Left cardiac atrium (tissue), 4 donors: ENCODE results near the gene NNMT. TPM values are rescaled to one million over a fixed set of nuclear protein-coding genes. Genes with fewer than 3 reads are reported as not detected.

Source experiments
- ATAC-seq, 2 donors: fragments of 200-7000 bp; cut with Tn5 transposase; one replicate each; pipeline ENCODE4 v1.9.1; 2020; ENCODE audit warnings: mild to moderate bottlenecking in 2 of 2, moderate library complexity in 2 of 2
- DNase-seq: peaks from one replicate; pipeline ENCODE4 v3.0.0-alpha.2; 2020
- intact Hi-C, 2 donors: fragments of 100-400 bp; cut with DNase I; formaldehyde crosslinking; loops; one replicate each; pipeline versions ENCODE4 v1.14.1 to v1.15.1; 2022 to 2023
- long read RNA-seq: library from polyadenylated mRNA; unstranded; transcript quantifications from one replicate; pipeline ENCODE4 v2.0.0, GENCODE V29; 2021
- total RNA-seq, 2 donors: library from RNA; stranded (reverse); fragmentation: NEBNext Ultra II Directional; extraction: Animal tissue kit (Norgen Biotek cat#: 25700); gene quantifications; one replicate each; pipeline ENCODE4 v1.2.1, GENCODE V29; 2021
- donor health status: DM: no; HTN: yes; CAD: no.
- donor health status: DM: no; HTN: yes; CAD: no; lungs with severe emphysema.
- donor health status: DM: yes; HTN: yes; CAD: no.
- donor health status: Dilated cardiomyopathy.

Gene NNMT
- total RNA-seq: 100 to 1,000 TPM; 119 to 298 TPM
- long read RNA-seq, transcript NNMT-201 (3 exons, 1,610 nt): major isoform, 38 of 40 reads
- long read RNA-seq, partial matches to known transcripts: 0 of 40 reads
- long read RNA-seq, other reads (novel, unspliced or antisense): 1 of 40 reads

DNA sequence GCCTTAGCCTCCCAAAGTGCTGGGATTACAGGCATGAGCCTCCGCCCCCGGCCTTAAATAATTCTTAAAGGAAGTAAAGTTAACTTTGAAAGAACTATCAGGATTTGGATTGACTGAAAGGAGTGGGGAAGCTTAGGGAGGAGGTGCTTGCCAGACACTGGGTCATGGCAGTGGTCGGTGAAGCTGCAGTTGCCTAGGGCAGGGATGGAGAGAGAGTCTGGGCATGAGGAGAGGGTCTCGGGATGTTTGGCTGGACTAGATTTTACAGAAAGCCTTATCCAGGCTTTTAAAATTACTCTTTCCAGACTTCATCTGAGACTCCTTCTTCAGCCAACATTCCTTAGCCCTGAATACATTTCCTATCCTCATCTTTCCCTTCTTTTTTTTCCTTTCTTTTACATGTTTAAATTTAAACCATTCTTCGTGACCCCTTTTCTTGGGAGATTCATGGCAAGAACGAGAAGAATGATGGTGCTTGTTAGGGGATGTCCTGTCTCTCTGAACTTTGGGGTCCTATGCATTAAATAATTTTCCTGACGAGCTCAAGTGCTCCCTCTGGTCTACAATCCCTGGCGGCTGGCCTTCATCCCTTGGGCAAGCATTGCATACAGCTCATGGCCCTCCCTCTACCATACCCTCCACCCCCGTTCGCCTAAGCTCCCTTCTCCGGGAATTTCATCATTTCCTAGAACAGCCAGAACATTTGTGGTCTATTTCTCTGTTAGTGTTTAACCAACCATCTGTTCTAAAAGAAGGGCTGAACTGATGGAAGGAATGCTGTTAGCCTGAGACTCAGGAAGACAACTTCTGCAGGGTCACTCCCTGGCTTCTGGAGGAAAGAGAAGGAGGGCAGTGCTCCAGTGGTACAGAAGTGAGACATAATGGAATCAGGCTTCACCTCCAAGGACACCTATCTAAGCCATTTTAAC is at the start of gene NNMT:
NNMT (plus strand) TSS at position 724 of the 929 bp plus-strand sequence; CDS start at position 882, 158 bp downstream.
- intact Hi-C loops: no loop called here
- ATAC-seq (peak; percentile 81 to 87), DNase-seq (peak; percentile 84)

GRCh38 chr11:114247070-114247789 is 49.0 kb upstream of the NNMT start:
- no peak for DNase-seq
- intact Hi-C loops: no loop called here
- no peak for ATAC-seq

DNA sequence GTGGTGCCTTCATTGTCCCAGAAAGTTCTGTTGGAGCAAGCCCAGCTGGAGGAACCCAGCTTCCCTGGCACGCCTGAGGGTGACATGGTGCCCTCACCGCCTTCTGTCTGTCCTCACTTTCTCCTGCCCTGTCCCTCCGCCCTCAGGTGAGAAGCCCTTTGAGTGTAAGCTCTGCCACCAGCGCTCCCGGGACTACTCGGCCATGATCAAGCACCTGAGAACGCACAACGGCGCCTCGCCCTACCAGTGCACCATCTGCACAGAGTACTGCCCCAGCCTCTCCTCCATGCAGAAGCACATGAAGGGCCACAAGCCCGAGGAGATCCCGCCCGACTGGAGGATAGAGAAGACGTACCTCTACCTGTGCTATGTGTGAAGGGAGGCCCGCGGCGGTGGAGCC is 46.0 kb upstream of the NNMT start:
- DNase-seq: no peak
- intact Hi-C loops: loop anchor here in 1 of 2 donors (10.0 kb wide), 1 partner anchor 75 kb away; no protein-coding TSS in a partner anchor
- no peak for ATAC-seq

DNA sequence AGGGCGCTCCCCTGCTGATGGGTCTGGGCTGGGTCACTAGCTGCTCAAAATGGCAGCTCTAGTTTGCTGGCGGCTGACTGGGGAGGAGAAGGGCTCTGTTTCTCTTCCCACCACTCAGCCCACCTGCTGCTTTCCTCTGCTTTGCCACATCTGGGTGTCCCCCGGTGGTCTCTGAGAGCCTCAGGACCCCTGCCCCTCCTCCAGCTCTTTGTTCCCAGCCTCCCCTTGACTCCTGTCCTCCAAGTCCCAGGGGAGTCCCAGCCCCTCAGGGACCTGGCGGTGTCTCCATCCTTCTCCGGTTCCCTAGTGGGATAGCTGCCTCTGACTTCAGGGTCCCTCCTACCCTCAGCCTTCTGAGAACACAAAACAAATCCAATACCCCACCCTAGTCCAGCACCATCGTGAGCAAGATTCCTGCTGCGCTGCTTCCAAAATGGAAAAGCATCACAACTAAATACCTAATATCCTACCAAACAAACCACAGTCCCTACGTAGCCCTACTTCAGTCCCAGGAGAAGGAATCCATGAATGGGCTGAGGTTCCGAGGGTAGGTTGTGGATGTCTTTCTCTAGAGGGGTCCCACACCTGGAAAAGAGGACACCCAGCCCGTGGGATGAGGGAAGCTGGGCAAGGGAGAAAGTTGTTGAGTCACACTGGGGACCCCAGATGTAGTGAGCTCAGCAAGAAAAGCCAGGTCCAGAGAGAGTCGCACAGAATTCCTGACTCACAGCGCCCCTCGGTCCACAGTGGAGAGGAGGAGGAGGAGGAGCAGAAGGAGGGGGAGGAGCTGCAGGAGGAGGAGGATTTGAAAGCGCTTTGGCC is 45.0 kb upstream of the NNMT start:
- DNase-seq: peak; percentile 37
- peak; percentile 60 to 62 for ATAC-seq
- intact Hi-C loops: loop anchor here in 1 of 2 donors (10.0 kb wide), 1 partner anchor 76 kb away; no protein-coding TSS in a partner anchor

- intact Hi-C loops: loop anchor here in 1 of 2 donors (10.0 kb wide), 1 partner anchor 77 kb away; no protein-coding TSS in a partner anchor
- no peak for ATAC-seq
- DNase-seq: no peak
These were observed 44.3 kb upstream of the NNMT start for GRCh38 chr11:114251815-114252337.

DNA sequence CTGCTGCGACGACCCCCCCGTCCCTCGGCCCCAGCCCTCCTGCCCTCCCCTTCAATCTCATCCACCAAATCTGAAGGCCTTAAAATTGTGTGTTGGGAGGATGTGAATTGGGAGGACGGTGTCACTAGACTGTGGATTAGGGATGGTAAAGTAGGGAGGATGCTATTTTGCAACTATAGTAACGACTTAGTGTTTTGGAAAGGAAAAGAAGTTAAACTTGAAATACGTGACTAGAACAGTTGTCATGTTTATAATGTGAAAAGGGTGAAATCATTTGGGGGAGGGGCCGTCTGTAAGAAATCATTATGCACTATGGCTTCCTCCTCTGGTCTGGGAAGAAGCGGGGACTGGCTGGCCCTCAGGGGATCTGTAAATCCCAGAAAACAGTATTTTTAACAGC is 43.4 kb upstream of the NNMT start:
- intact Hi-C loops: loop anchor here in 1 of 2 donors (10.0 kb wide), 1 partner anchor 78 kb away; no protein-coding TSS in a partner anchor
- DNase-seq (no peak), ATAC-seq (no peak)

- intact Hi-C loops: loop anchor here in 1 of 2 donors (10.0 kb wide), 1 partner anchor 79 kb away; no protein-coding TSS in a partner anchor
- ATAC-seq: no peak
- DNase-seq: no peak
These were observed 42.4 kb upstream of the NNMT start for GRCh38 chr11:114253771-114254170.

DNA sequence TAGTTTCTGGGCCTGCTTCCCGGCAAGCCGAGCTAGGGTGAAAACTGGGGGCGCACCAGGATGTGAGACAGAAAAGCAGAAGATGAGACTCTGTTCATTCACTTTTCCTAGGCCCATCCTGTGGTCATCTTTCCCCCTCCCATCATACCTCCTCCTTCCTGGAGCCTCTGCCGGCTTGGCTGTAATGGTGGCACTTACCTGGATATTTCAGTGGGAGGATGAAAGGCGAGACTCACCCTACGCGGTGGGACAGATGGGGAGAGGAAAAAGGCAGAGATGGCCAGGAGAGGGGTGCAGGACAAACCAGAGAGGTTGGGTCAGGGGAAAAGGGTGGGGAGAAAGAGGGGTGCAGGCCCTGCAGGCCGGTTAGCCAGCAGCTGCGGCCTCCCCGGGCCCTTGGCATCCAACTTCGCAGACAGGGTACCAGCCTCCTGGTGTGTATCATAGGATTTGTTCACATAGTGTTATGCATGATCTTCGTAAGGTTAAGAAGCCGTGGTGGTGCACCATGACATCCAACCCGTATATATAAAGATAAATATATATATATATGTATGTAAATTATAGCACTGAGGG is 41.5 kb upstream of the NNMT start:
- ATAC-seq: no peak
- intact Hi-C loops: loop anchor here (5.0 to 10.0 kb wide), 3 partner anchors 52 to 80 kb away; no protein-coding TSS in a partner anchor

GRCh38 chr11:114255289-114255688 is 40.9 kb upstream of the NNMT start:
- ATAC-seq (no peak), DNase-seq (no peak)
- intact Hi-C loops: loop anchor here (5.0 to 10.0 kb wide), 3 partner anchors 53 to 80 kb away; no protein-coding TSS in a partner anchor

More for the DNA sequence above, 41.5 kb upstream of the NNMT start:
- no peak for DNase-seq

- ATAC-seq: peak in 1 of 2 donors; percentile 24
- intact Hi-C loops: loop anchor here (5.0 to 10.0 kb wide), 3 partner anchors 54 to 82 kb away; no protein-coding TSS in a partner anchor
- no peak for DNase-seq
These were observed 39.8 kb upstream of the NNMT start for GRCh38 chr11:114256176-114256966.

GRCh38 chr11:114256967-114257286 is 39.3 kb upstream of the NNMT start:
- DNase-seq: no peak
- no peak for ATAC-seq
- intact Hi-C loops: loop anchor here (5.0 to 10.0 kb wide), 3 partner anchors 55 to 82 kb away; no protein-coding TSS in a partner anchor

- peak; percentile 64 to 68 for ATAC-seq
- intact Hi-C loops: loop anchor here (5.0 to 10.0 kb wide), 3 partner anchors 56 to 83 kb away; no protein-coding TSS in a partner anchor
- peak; percentile 58 for DNase-seq
These were observed 38.3 kb upstream of the NNMT start for GRCh38 chr11:114257621-114258558.

DNA sequence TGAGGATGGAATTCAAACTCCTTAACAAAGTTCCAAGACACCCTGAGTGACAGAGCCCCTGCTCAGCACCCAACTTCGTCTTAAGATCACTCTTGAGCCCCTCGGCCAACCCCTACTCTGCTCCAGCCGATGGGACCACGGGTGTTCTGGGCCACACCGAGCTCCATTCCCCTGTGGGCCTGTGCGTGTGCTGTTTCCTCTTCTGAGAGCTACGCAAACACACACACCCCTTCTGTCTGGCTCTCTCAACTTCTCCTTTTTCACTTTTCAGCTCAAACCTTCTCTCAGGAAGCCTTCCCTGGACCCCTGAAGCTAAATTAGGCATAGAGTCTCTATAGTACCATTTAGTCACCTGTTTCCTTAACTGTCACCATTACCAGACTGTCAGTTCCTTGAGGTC is 37.5 kb upstream of the NNMT start:
- intact Hi-C loops: loop anchor here (5.0 to 10.0 kb wide), 3 partner anchors 56 to 84 kb away; no protein-coding TSS in a partner anchor
- ATAC-seq (peak in 1 of 2 donors; percentile 13), DNase-seq (no peak)

GRCh38 chr11:114259124-114259526 is 37.1 kb upstream of the NNMT start:
- intact Hi-C loops: loop anchor here (5.0 to 10.0 kb wide), 3 partner anchors 57 to 84 kb away; no protein-coding TSS in a partner anchor
- ATAC-seq: peak in 1 of 2 donors; percentile 4
- DNase-seq: peak; percentile 37

DNA sequence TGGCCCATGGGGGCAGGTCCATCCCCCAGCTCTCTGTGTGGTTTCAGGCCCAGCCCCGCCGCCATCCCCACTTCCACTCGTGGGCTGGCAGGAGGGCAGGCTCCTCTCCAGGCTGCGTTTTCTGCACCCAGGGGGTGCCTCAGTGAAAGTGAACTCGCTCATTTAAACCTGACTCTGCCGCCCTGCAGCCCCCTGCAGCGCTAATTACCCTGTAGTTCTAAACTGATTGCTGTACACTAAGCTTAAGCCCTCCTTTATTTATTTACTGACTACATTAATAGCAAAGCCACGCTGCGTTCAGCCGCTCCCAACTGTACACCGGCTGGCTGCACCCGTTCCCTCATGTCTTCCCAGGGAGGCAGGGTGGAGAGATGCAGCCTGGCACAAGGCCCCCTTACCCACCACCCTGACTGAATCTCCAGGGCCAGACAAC is 36.6 kb upstream of the NNMT start:
- intact Hi-C loops: loop anchor here (5.0 to 10.0 kb wide), 3 partner anchors 57 to 85 kb away; no protein-coding TSS in a partner anchor
- DNase-seq (no peak), ATAC-seq (no peak)
